Body of pancreas (tissue), 4 donors: ENCODE results near the gene RFTN1.

Experiments used
- CTCF ChIP-seq, 7 experiments: fragments of 450-650 bp in 4 of 7; fragments of 200-600 bp in 3 of 7; sonication (generic) in 3 of 7; IDR thresholded peaks; one replicate each; pipeline ENCODE4 v1.5.1; 2016 to 2019; ENCODE audit warnings: antibody characterized with exemption in 7 of 7
- POLR2A ChIP-seq, 3 donors: fragments of 450-650 bp; IDR thresholded peaks; one replicate each; pipeline ENCODE4 v1.6.1; 2016; ENCODE audit warnings: antibody characterized with exemption in 3 of 3, mild to moderate bottlenecking in 2 of 3

- TF ChIP-seq CTCF (IDR thresholded peaks at IDR 0.05) (no peak), POLR2A (IDR thresholded peaks at IDR 0.05) (no peak)
Observed at GRCh38 chr3:16499351-16499750, 14.1 kb downstream of the RFTN1 start.
